Vagina (tissue), 2 donors: Measurements from ENCODE around the gene ST6GAL2. TPM values are rescaled to one million over a fixed set of nuclear protein-coding genes. Genes with fewer than 3 reads are reported as not detected.

Experiments
- DNase-seq, 2 donors: peaks; one replicate each; pipeline ENCODE4 v3.0.0-alpha.2; 2017; ENCODE audit errors: extremely low spot score in 2 of 2
- H3K27ac ChIP-seq: fragments of 200-600 bp; sonication (generic); one replicate; pipeline ENCODE4 v1.5.1; 2019
- H3K27me3 ChIP-seq: fragments of 200-600 bp; sonication (generic); one replicate; pipeline ENCODE4 v1.5.1; 2019
- H3K36me3 ChIP-seq, 2 donors: fragments of 200-600 bp; sonication (generic); one replicate each; pipeline ENCODE4 v1.5.1; 2017 to 2019
- H3K4me1 ChIP-seq: fragments of 200-600 bp; sonication (generic); one replicate; pipeline ENCODE4 v1.5.1; 2019
- H3K4me3 ChIP-seq, 2 donors: fragments of 200-600 bp; sonication (generic); 1 replicate in 1 of 2; 2 replicates in 1 of 2; pipeline ENCODE4 v1.5.1; 2016 to 2019
- H3K9me3 ChIP-seq: fragments of 200-600 bp; sonication (generic); one replicate; pipeline ENCODE4 v1.5.1; 2019
- CTCF ChIP-seq, 3 experiments: fragments of 450-650 bp in 2 of 3; fragments of 200-600 bp in 1 of 3; sonication (generic) in 1 of 3; IDR thresholded peaks; one replicate each; pipeline ENCODE4 v1.5.1; 2017 to 2019; ENCODE audit warnings: antibody characterized with exemption in 3 of 3, mild to moderate bottlenecking in 2 of 3, moderate library complexity in 2 of 3
- POLR2A ChIP-seq, 2 donors: fragments of 450-650 bp; IDR thresholded peaks; one replicate each; pipeline ENCODE4 v1.6.1; 2017; ENCODE audit warnings: antibody characterized with exemption in 2 of 2, mild to moderate bottlenecking in 2 of 2, moderate library complexity in 2 of 2
- POLR2AphosphoS5 ChIP-seq, 2 donors: sonication (generic); formaldehyde crosslinking; IDR thresholded peaks; one replicate each; pipeline ENCODE4 v1.9.0; 2017; ENCODE audit warnings: antibody characterized with exemption in 2 of 2, mild to moderate bottlenecking in 2 of 2, low read depth in 1 of 2; ENCODE audit not compliant: insufficient read depth in 1 of 2
- intact Hi-C: fragments of 100-400 bp; cut with DNase I; formaldehyde crosslinking; loops from one replicate; pipeline ENCODE4 v1.15.1; 2023
- total RNA-seq: library from RNA; depleted of rRNA; stranded (reverse); fragments of >200 nt; gene quantifications from one replicate; pipeline ENCODE4 v1.2.3, GENCODE V29; 2016

ST6GAL2 gene
- total RNA-seq, 1 donor from 2014 or later = 2.9 TPM

DNA sequence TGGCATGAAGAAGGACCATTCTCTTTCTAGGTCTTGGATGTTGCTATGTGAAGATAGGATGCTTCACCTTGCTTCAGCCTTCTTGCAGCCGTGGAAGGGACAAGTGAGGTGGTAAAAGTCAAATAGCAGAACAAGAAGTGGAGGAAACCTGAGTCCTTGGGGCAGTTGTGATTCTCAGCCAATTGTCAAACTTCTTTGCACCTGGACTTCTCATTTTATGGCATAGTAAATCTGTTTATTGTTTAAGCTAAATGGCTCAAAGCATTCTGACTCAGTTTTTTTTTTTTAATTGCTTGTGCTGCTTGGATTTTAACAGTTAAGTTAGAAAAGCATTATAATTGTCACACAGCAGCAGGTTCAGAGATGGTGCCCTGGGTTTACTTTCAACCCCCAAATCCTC, 33.0 kb upstream of the ST6GAL2 start:
- intact Hi-C loops = no loop called here
- Histone ChIP-seq H3K27me3 (no peaks in the 10 kb centered on the region), H3K27ac (no peak overlapping the region), H3K9me3 (no peaks in the 10 kb centered on the region), H3K4me1 (no peaks in the 10 kb centered on the region), H3K4me3 (no peak overlapping the region), H3K36me3 (no peaks in the 10 kb centered on the region)
- DNase-seq = no peak
- TF ChIP-seq POLR2AphosphoS5 (IDR thresholded peaks at IDR 0.05; ENCODE audit: insufficient read depth in 1 of 2, low read depth in 1 of 2) (no peak), CTCF (IDR thresholded peaks at IDR 0.05) (no peak), POLR2A (IDR thresholded peaks at IDR 0.05) (no peak)

DNA sequence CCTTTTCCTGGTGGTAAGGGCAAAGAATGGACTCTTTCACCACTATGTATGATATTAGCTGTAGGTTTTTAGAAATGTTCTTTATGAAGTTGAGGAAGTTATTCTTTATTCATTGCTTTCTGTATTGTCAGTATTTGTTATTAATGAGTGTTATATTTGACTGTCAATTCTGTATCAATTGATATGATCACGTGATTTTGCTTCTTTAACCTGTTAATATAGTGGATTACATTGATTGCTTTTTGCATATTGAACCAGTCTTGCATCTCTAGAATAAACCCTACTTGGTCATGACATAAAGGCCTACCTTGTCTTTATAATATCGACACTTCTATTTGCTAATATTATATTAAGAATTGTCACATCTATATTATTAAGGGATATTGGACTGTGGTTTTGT, 18.3 kb upstream of the ST6GAL2 start:
- intact Hi-C loops = no loop called here
- no peak overlapping the region for H3K4me3 ChIP-seq
- TF ChIP-seq POLR2AphosphoS5 (IDR thresholded peaks at IDR 0.05; ENCODE audit: insufficient read depth in 1 of 2, low read depth in 1 of 2) (no peak), POLR2A (IDR thresholded peaks at IDR 0.05) (no peak), CTCF (IDR thresholded peaks at IDR 0.05) (no peak)
- H3K27me3 ChIP-seq = no peaks in the 10 kb centered on the region
- H3K27ac ChIP-seq = no peak overlapping the region
- H3K9me3 ChIP-seq = no peaks in the 10 kb centered on the region
- no peaks in the 10 kb centered on the region for H3K36me3 ChIP-seq
- H3K4me1 ChIP-seq = no peaks in the 10 kb centered on the region
- no peak for DNase-seq

DNA sequence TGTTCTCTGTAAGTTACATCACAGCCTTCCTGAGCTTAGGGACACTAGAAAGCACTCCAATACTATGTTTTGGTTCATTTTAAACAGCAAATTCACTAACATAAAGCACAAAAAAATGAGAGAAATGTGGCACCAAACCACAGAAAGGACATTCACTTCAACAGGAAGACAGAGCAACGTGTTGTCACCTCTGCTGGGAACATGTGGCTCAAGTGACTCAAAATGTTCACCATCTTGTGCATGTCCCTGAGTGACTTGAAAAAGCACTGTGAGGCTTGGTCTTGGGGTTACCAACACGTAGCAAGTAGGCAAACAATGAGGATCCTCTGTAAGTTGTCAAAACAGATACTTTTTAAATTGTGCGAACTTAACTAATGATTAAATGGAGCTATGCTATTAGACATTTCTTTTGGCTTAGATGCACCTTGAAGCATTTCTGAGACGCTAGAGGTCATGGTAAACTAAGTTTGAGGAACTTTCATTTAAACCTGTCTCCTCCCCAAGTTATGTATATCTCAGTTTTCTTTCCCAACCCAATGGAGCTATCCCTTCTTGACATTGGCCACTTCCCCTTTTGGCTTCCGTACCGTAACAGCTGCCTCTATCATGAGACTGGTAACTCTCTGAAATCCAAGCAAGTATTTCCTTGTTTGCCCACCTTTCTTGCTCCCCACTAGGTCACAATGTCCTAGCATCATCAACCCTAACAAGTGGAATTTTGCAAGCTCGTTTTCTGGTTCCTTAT, 14.0 kb upstream of the ST6GAL2 start:
- no peak for DNase-seq
- no peaks in the 10 kb centered on the region for H3K27me3 ChIP-seq
- H3K36me3 ChIP-seq = no peaks in the 10 kb centered on the region
- H3K4me1 ChIP-seq = no peaks in the 10 kb centered on the region
- H3K27ac ChIP-seq = no peak overlapping the region
- TF ChIP-seq POLR2A (IDR thresholded peaks at IDR 0.05) = no peak
- H3K9me3 ChIP-seq = no peaks in the 10 kb centered on the region
- no peak overlapping the region for H3K4me3 ChIP-seq
- intact Hi-C loops = no loop called here

GRCh38 chr2:106894545-106894944, 8.6 kb upstream of the ST6GAL2 start:
- no peak overlapping the region for H3K4me3 ChIP-seq
- H3K36me3 ChIP-seq = no peaks in the 10 kb centered on the region
- no peak overlapping the region for H3K27ac ChIP-seq
- intact Hi-C loops = no loop called here
- no peaks in the 10 kb centered on the region for H3K9me3 ChIP-seq
- no peak for DNase-seq
- TF ChIP-seq CTCF (IDR thresholded peaks at IDR 0.05) (no peak), POLR2AphosphoS5 (IDR thresholded peaks at IDR 0.05; ENCODE audit: insufficient read depth in 1 of 2, low read depth in 1 of 2) (no peak), POLR2A (IDR thresholded peaks at IDR 0.05) (no peak)
- H3K27me3 ChIP-seq = no peaks in the 10 kb centered on the region
- no peaks in the 10 kb centered on the region for H3K4me1 ChIP-seq

GRCh38 chr2:106892048-106892447, 6.1 kb upstream of the ST6GAL2 start:
- Histone ChIP-seq H3K27ac (no peak overlapping the region), H3K27me3 (no peaks in the 10 kb centered on the region), H3K36me3 (no peaks in the 10 kb centered on the region), H3K9me3 (no peaks in the 10 kb centered on the region), H3K4me1 (peaks cover 6% of the 10 kb centered on the region), H3K4me3 (no peak overlapping the region)
- DNase-seq = no peak
- TF ChIP-seq POLR2AphosphoS5 (IDR thresholded peaks at IDR 0.05; ENCODE audit: insufficient read depth in 1 of 2, low read depth in 1 of 2) = no peak
- TF ChIP-seq POLR2A (IDR thresholded peaks at IDR 0.05) = no peak
- TF ChIP-seq CTCF (IDR thresholded peaks at IDR 0.05) = no peak
- intact Hi-C loops = no loop called here
